ENCODE data around the gene IL36RN.

Gene IL36RN

DNA sequence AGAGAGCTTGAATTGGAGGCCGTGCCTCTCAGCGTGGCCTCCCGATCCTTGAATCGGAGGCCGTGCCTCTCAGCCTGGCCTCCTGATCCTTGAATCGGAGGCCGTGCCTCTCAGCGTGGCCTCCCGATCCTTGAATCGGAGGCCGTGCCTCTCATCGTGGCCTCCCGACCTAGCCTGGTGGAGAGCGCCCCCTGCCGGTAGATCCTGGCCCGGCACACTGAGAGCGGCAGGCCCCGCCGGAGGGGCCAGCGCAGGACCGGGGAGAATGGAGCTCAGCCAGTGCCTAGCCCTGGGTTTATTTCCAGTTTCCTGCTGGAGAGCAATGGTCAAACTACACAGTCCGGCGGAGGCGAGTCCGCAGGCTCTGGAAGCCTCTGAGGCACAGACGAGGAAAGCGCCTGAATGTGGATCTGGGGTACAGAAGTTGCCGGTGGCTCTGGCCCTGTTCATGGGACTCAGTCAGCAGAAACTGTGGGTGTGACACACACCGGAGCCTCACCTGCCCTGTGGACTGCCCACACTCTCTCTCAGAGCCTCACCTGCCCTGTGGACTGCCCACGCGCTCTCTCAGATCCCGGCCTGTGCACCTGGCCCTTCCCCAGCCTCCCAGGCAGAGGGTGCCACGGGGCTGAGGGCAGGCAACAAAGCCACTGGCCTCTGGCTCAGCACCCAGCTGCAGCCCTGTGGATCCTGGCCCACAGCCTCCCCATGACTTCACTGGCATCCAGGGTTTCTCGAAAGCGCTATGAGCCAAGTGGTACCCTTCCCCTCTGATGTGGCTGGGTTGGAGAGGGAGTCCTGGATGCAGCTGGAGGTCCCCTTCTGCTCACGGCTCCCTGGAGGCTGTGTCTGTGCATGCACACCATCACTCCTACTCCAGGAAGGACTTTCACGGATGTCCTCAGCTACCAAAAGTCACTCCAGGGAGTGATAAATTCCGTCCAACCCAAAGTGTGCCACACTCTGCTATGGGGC, 7.8 kb upstream of the IL36RN start:
- no peak for DNase-seq

DNA sequence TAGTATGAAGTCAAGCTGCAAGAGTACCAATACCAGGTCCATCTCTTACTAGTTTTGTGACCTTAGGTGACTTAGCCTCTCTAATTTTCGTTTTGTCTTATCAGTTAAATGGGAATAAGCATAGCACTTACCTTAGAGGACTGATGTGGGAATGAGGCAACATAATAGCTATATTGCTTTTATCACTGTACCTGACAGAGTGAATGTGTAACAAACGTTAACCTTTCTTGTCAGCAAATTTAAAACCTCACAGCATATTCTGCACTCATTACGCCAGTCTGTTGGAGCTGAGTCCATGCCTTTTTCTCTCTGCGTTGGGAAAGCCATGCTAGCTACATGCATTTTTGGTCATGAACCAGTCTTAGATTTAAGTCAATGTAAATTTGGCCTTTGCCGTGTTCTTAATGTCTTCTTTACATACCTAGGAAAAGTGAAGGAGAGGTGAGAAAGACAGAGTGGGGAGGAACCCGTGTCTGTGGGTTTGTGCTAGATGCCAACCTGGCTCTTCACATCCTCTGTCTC, 6.5 kb upstream of the IL36RN start, which contains the start of gene IL36B:
Gene IL36B, minus strand, starts transcription at position 472 of the 522 bp plus-strand sequence.
- no peak for DNase-seq

DNA sequence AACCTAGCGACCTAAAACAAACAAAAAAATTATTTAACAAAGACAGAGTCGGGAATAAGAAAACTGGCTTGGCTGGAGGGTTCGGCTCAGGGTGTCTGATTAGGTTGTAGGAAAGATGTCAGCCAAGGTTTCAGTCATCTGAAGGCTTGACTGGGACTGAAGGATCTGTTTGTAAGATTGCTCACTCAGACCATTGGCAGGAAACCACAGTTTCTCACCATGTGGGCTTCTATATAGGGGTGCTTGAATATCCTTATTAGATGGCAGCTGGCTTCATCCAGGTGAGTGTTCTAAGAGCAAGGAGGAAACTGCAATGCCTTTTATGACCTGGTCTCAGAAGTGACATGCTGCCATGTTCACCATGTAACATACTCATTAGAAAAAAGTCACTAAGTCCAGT, 5.3 kb upstream of the IL36RN start:
- DNase-seq, result no peak

DNA sequence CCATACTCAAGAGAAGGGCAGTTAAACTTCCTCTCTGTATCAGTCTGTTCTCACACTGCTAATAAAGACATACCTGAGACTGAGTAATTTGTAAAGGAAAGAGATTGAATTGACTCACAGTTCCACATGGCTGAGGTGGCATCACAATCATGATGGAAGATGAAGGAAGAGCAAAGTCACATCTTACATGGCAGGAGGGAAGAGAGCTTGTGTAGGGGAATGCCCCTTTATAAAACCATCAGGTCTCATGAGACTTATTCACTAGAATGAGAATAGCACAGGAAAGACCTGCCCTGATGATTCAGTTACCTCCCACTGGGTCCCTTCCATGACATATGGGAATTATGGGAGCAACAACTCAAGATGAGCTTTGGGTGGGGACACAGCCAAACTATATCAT, 4.9 kb upstream of the IL36RN start:
- DNase-seq, result no peak

- DNase-seq, result no peak
Measured at GRCh38 chr2:113056521-113056920, 2.5 kb upstream of the IL36RN start.

DNA sequence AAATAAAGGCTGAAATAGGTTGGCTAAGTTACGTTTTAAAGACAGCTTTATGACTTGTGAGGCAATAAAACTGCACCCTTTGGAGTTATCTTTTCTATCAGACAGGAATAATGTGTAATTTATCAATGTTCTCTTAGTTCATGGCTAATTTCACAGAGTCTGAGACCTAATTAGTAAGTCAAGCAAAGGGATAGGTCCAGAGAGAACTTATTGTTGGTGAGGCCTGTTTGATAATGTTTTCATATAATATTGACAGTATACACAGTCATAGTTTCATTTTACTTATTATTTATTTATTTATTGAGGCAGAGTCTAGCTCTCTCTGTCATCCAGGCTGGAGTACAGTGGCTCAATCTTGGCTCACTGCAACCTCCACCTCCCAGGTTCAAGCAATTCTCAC, 1.9 kb upstream of the IL36RN start:
- no peak for DNase-seq

- no peak for DNase-seq
Measured at GRCh38 chr2:113058411-113058994, 495 bp upstream of the IL36RN start.

GRCh38 chr2:113060396-113060795, 1.4 kb downstream of the IL36RN start:
- DNase-seq, result no peak

DNA sequence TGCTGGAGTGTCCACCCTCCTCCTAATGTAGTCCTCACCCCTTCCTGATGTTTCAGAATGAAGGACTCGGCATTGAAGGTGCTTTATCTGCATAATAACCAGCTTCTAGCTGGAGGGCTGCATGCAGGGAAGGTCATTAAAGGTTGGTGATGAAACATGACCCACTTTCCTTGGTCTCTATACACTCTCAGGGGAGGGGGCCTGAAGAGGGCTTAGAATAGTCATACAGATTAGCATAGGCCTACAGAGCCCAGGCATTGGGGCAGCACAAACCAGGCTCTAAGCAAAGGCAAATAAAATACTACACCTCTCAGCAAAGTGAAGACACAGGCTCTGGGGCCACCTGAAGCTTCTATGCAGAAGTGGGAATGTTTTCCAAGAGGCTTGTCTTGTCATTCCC, 1.8 kb downstream of the IL36RN start:
- no peak for DNase-seq

DNA sequence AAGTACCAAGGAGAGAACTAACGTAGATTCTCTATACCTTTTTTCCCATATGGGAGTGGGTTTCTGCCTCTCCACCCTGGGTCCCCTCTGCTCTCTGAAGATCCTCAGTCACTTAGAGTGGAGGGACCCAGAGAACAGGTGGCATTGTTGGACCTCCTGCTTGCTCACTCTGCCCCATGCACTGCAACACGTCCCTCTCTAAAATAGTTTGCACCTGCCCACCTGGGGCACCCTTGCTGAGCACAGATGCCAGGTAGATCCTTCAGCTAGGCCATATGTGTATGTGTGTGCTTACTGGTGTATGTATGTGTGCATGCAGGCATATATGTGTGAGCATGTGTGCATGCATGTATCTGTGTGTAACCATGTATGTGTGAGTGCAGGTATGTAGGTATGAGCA, 2.2 kb downstream of the IL36RN start:
- DNase-seq, result no peak

DNA sequence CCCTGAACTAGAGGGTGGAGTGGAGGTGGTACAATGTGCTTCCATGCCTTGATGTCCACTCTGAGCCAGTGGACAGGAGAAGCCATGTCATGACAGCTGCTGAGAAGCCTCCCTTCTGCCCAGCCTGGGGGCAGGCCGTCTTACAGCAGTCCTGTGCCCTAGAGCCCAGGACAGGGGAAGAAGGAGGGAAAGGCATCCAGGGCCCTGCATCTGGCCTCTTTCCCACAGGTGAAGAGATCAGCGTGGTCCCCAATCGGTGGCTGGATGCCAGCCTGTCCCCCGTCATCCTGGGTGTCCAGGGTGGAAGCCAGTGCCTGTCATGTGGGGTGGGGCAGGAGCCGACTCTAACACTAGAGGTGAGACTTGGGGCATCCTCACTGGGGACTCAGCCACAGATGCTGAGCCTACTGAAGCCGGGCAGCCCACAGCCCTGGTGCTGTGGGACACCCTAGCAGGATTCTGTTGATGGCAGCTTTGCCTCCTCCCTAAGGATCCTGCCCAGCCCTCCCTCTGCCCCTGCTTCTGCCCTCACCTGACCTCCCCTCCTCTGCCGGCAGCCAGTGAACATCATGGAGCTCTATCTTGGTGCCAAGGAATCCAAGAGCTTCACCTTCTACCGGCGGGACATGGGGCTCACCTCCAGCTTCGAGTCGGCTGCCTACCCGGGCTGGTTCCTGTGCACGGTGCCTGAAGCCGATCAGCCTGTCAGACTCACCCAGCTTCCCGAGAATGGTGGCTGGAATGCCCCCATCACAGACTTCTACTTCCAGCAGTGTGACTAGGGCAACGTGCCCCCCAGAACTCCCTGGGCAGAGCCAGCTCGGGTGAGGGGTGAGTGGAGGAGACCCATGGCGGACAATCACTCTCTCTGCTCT, 3.1 kb downstream of the IL36RN start:
- no peak for DNase-seq

DNA sequence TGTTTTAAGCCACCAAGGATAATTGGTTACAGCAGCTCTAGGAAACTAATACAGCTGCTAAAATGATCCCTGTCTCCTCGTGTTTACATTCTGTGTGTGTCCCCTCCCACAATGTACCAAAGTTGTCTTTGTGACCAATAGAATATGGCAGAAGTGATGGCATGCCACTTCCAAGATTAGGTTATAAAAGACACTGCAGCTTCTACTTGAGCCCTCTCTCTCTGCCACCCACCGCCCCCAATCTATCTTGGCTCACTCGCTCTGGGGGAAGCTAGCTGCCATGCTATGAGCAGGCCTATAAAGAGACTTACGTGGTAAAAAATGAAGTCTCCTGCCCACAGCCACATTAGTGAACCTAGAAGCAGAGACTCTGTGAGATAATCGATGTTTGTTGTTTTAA, 5.3 kb downstream of the IL36RN start:
- DNase-seq, result no peak

GRCh38 chr2:113064898-113065297, 5.9 kb downstream of the IL36RN start:
- DNase-seq, result no peak

- no peak for DNase-seq
Measured at GRCh38 chr2:113067681-113068080, 8.7 kb downstream of the IL36RN start, which contains the start of gene IL1F10. Gene IL1F10 (plus strand): TSS chr2:113067970. CDS start chr2:113072739, 4,769 bp downstream.

DNA sequence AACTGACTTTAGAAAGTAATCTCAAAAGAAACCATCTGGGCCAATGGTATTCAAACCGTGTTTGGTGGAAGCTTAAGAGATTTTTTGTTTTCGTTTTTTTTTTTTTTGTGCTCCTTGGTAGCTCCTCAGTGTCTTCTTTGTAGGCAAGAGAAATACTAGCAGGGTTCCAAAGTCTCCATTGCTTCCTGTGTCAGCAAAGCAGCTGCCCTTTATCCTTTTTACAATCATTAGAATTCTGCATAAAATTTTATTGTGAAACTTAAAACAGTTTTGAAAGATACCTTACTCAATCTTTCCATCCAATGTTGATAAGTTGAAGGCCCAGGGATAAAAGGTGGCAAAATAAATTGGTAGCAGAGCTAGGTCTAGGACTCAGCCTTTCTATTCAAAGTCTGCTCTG, 9.3 kb downstream of the IL36RN start:
- DNase-seq, result no peak

- DNase-seq, result no peak
Measured at GRCh38 chr2:113068706-113069485, 9.9 kb downstream of the IL36RN start.

- DNase-seq, result no peak
Measured at GRCh38 chr2:113069676-113070605, 10.9 kb downstream of the IL36RN start.

DNA sequence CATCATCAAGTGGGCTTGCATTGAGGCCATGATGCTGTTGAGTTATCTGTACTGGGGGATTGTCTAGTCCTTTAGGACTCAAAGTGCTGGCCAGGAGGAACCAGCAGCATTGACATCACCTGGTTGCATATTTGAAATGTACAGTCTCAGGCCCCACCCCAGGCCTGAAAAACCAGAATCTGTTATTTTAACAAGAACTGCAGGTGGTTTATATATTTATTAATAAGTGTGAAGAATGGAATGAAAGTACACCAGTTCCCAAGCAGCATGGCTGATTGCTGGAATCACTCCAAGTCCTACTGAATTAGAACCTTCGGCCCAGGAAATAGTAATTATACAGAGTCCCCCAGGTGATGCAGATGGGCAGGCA, 11.6 kb downstream of the IL36RN start:
- no peak for DNase-seq

DNA sequence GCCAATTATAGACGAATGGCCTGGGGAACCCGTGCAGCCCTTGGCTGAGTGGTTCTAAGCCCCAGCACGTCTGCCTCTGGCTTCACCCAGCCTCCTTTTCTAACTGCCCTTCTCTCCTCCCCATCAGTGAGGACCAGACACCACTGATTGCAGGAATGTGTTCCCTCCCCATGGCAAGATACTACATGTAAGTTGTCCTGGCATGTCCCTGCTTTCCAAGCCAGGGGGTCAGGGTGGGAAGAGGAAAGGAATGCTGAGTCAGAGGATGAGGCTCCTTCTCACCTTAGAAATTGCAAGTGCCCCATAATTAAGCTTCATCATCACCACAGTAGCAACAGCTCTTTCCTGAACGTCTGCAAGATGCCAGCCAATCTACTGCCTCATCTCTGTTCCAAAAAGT, 13.6 kb downstream of the IL36RN start:
- no peak for DNase-seq

- DNase-seq, result no peak
Measured at GRCh38 chr2:113073325-113073834, 14.4 kb downstream of the IL36RN start.

- no peak for DNase-seq
Measured at GRCh38 chr2:113075030-113075429, 16.0 kb downstream of the IL36RN start.

Measured in NCI-H2081 treated with DMSO at 0.1 percent for 48 hours (cell line).